NCI-H2227 (cell line): Measurements from ENCODE around the gene PI4K2B.
"Not testable (repeated sequence)": the region's sequence is repeated elsewhere in the genome, so short reads cannot be mapped to it uniquely, and the experiment has no call there.

ENCODE experiments used
- DNase-seq: peaks from one replicate; lab custom pipeline; 2025; ENCODE audit not compliant: unreplicated experiment; lab: John Stamatoyannopoulos, UW

PI4K2B gene

GRCh38 chr4:25233737-25234389, at the start of gene PI4K2B:
Gene PI4K2B, plus strand, starts transcription at chr4:25234033. Its CDS starts 131 bp downstream, at chr4:25234164.
- DNase-seq: peak; percentile 92

GRCh38 chr4:25184056-25184455, 49.8 kb upstream of the PI4K2B start:
- DNase-seq: no peak

- no peak for DNase-seq
Measured at GRCh38 chr4:25190407-25190806, 43.4 kb upstream of the PI4K2B start.

DNA sequence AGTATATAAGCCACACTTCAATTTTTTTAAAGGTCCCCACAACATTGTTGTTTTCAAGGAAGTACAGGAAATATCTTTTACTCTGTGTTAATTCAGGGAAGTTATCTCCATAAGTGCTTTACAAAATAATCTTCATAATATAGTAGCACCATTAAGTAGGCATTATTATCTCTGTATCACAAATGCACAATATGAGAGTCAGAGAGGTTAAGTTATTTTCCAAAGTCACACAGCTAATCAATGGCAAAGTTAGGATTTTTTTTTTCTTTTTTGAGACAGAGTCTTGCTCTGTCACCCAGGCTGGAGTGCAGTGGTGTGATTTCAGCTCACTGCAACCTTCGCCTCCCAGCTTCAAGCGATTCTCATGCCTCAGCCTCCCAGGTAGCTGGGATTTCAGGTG, 35.1 kb upstream of the PI4K2B start:
- no peak for DNase-seq

- DNase-seq: no peak
Measured at GRCh38 chr4:25207997-25208396, 25.8 kb upstream of the PI4K2B start.

- no peak for DNase-seq
Measured at GRCh38 chr4:25209702-25210101, 24.1 kb upstream of the PI4K2B start.

DNA sequence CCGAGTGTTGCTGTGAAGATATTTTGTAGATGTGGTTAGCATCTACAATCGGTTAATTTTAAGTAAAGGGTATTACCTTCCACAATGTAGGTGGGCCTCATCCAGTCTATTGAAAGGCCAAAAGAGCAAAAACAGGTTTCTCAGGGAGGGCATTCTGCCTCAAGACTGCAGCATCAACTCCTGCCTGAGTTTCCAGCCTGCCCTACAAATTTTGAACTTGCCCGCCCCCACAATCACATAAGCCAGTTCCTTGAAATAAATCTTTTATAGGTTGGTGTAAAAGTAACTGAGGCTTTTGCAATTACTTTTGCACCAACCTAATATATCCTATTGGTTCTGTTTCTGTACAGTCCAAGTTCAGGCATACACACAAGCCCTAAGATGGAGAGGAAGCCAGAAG, 22.1 kb upstream of the PI4K2B start:
- DNase-seq: no peak

DNA sequence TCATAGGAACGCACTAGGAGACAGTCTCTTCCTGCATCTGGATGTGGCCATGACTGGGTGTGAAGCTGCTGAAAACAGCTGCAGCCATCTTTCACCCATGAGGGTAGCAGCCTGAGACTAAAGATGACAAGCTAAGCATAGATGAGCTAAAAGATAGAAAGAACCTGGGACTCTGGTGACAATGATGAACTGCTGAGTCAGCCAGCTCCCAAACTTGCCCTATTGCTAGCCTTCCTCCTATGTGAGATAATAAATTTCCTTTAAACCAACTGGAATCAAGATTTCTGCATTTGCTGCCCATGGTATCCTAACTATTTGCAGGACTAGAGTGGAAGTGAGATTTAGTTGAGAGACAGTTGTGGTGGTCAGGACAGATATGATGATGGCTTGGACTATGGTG, 21.0 kb upstream of the PI4K2B start:
- no peak for DNase-seq

GRCh38 chr4:25213347-25213979, 20.4 kb upstream of the PI4K2B start:
- no peak for DNase-seq

- DNase-seq: not testable (repeated sequence)
Measured at GRCh38 chr4:25214750-25215149, 19.1 kb upstream of the PI4K2B start.

DNA sequence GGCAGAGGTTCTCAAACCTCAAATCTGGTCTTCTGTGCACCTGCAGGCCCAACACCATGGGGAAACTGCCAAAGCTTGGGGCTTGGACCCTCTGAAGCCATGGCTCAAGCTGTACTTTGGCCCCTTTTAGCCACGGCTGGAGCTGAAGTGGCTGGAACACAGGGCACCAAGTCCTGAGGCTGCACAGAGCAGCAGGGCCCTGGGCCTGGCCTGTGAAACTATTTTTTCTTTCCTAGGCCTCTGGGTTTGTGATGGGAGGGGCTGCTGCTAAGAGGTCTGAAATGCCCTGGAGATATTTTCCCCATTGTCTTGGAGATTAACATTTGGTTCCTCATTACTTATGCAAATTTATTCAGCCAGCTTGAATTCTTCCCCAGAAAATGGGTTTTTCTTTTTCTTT, 18.3 kb upstream of the PI4K2B start:
- no peak for DNase-seq

DNA sequence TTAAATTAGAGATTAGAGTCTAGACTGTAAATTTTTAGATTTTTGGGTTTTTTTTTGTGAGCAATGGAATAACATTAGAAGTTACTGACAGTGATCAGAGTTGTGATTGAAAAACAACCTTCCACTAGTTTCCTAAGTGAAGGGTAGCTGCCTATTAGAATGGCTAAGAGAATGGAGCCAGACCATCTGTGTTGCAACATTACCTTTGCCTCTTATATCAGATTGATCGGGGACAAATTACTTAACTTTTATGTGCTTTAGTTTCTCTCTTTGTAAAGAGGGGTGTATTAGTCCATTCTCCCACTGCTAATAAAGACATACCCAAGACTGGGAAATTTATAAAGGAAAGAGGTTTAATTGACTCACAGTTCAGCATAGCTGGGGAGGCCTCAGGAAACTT, 12.5 kb upstream of the PI4K2B start:
- DNase-seq: no peak

DNA sequence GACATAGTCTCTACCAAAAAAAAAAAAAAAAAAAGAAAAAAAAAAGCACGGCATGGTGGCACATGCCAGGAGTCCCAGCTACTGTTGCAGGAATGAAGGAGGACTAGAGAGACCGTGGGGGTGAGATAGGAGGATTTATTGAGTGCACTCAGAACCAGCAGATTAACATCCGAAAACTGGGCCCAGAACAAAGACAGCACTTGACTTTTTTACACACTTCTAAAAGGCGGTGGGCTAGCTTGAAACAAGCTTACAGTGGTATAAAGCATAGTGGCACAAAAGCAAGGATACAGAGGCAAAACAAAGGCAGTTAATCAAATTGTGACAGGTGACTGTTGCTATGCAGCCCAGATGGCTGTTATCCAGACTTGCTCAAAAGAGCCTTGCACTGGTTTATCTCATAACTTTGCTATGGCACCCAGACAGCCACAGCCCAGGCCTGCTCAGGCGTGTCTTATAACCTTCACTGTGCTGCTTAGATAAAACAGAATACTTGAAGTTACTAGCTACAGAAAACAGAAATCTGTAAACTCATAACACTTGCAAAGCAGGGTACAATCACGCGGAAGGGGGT, 9.9 kb upstream of the PI4K2B start:
- peak; percentile 17 for DNase-seq

DNA sequence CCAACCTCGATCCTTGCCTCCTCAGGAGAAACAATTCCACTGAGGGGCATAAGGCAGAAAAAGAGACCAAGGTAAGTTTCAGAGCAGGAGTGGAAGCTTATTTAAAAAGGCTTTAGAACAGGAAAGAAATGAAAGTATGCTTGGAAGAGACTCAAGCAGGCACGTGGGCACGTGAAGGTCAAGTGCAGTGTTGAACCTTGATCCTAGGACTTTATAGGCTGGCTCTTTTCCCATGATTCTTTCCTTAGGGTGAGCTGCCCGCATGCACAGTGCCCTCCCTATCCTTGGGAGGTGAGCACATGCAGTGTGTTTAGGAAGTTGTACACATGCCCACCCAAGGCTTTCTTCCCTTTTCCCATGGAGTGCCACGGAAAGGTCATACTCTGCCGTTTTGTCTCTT, 4.0 kb upstream of the PI4K2B start:
- no peak for DNase-seq

GRCh38 chr4:25233194-25233593, 639 bp upstream of the PI4K2B start:
- DNase-seq: no peak

DNA sequence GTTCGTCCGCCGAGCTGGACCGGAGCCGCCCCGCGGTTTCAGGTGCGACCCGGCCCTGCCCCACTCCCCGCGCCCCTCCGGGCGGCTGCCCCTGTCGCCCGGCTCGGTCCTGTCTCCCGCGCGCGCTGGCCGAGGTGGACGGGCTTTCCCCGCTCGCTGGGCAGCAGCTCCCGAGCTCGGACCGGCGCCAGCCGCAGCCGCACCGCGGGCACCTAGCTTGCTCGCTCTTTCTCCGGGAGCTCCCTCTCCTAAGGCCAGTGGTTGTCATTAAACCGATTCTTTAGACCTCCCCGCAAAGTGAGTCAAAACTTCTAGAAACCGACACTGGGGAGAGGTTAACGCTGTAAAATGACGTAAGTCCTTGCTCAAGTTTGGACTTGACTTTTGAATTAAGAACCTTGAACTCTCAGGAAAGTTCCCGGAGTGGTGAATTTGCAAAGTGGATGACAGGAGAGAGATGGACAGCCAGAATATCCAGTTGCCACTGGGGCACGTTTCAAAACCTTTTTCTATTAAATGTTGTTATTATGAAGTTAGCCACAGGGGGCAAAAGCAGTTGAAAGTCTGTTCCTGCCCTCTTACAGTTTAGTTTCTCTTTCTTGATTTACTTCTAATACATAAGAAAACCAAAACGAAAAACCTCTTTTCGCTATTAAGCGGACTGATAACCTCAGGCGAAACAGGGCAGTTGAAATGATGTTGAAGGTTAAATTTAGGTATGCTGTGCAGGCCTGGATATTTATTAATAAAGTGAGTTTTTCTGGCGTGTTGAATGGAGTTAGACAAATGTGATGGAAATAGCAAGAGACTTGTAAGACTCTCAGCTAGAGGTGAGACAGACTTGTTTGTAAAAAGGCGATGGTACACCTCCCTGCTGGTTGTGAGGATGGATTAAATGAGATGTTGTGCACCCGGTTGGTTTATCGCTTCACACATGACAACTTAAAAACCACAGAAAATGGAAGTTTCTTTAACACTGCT, 847 bp downstream of the PI4K2B start:
- peak; percentile 49 for DNase-seq

DNA sequence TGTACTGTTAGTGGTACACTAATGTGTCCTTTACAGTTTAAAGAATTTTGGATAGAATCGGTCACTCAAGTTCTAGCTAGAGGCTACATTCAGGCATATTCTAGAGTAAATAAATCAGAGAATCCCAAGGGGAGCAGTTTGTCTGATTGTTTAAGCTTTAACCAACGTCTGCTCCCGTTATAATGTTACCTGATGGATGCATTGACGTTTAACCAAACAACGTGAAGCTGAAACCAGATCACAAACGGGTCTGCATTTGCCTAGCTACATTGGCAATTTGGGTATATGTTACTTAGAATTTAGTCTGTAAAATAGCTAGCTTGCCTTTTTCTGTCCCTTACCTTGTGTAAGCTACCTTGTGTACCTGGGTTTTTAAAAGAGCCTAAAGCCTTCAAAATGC, 1.6 kb downstream of the PI4K2B start:
- DNase-seq: peak; percentile 0

DNA sequence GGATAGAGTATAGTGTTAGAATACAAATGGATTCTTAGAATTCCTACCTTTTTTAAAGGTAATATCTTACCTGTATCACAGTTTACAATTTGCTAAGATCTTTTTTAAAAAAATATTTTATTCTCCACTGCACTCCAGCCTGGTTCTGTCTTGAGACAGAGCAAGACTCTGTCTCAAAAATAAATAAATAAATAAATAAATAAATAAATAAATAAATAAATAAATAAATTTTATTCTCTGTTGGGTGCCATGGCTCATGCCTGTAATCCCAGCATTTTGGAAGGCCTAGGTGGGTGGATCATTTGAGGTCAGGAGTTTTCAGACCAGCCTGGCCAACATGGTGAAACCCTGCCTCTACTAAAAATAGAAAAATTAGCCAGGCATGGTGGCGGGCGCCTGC, 2.2 kb downstream of the PI4K2B start:
- DNase-seq: not testable (repeated sequence)

- no peak for DNase-seq
Measured at GRCh38 chr4:25236971-25237370, 3.1 kb downstream of the PI4K2B start.

DNA sequence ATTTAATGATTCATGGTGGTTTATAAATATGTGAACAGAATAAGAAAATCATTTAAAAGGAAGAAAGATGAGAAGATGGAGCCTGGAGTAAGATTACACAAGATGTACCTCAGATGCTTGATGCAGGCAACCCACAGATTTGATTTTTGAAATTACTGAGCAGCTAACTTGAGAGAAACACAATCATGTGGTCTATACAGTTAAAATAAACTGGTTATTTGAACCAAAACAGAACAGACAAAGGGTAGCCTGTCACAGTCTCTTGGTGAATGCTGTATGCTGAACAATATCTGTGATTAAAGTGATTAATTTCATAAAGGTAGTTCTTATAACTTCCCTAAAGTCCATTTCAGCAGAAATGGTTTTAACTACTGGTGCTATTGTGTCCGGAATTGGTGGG, 4.2 kb downstream of the PI4K2B start:
- no peak for DNase-seq

DNA sequence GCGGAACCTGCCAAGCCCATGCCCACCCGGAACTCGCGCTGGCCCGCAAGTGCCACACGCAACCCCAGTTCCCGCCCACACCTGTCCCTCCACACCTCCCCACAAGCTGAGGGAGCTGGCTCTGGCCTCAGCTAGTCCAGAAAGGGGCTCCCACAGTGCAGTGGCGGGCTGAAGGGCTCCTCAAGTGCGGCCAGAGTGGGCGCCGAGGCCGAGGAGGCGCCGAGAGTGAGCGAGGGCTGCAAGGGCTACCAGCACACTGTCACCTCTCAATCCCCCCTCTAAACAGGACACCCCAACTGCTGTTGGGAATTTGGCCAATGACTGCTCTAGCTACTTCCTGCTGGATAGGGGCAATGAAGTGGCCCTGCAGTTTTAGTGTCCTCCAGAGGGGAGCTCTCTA, 5.7 kb downstream of the PI4K2B start:
- DNase-seq: not testable (repeated sequence)
